Neuron (in vitro differentiated cells): ENCODE results near the gene ASS1.

ENCODE experiments used
- H2AFZ ChIP-seq: one replicate; pipeline ENCODE4 v1.6.1; 2013; ENCODE audit warnings: low read depth, mild to moderate bottlenecking, inconsistent platforms, low read length, moderate library complexity
- H3K27me3 ChIP-seq: one replicate; pipeline ENCODE4 v1.6.1; 2013; ENCODE audit warnings: low read length; ENCODE audit not compliant: insufficient read depth
- H3K36me3 ChIP-seq: one replicate; pipeline ENCODE4 v1.6.1; 2013; ENCODE audit warnings: low read length; ENCODE audit not compliant: insufficient read depth
- H3K4me1 ChIP-seq: one replicate; pipeline ENCODE4 v1.6.1; 2013; ENCODE audit warnings: low read length; ENCODE audit not compliant: insufficient read depth
- H3K4me3 ChIP-seq: 2 replicates; pipeline ENCODE4 v1.5.1; 2013; ENCODE audit warnings: mild to moderate bottlenecking, low read length, moderate library complexity
- H3K9me3 ChIP-seq: one replicate; pipeline ENCODE4 v1.6.1; 2013; ENCODE audit warnings: low read length

The ASS1 gene

DNA sequence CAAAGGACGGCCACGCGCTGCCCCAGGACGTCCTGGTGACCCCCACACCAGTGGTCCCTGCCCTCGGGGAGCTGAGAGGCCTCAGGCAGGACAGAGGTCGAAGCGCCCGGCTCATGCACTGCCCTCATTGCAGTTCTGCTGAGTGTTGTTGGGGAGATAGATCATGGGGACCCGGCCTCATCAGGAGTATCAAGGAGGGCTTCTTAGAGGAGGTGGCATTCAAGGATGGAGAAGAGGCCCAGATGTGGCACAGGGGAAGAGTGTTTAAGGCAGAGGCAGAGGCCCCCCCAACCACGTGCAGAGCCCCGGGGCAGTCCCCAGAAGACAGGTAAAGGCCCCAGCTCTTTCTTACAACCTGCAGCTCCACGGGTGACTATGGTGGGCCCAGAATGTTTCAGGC lies 26.2 kb downstream of the ASS1 start:
- no peak overlapping the region for H2AFZ ChIP-seq
- no peak overlapping the region for H3K4me3 ChIP-seq
- H3K9me3 ChIP-seq, result no peaks in the 10 kb centered on the region
- H3K36me3 ChIP-seq, result no peaks in the 10 kb centered on the region
- peaks cover 6% of the 10 kb centered on the region for H3K27me3 ChIP-seq
- peaks cover 53% of the 10 kb centered on the region for H3K4me1 ChIP-seq

DNA sequence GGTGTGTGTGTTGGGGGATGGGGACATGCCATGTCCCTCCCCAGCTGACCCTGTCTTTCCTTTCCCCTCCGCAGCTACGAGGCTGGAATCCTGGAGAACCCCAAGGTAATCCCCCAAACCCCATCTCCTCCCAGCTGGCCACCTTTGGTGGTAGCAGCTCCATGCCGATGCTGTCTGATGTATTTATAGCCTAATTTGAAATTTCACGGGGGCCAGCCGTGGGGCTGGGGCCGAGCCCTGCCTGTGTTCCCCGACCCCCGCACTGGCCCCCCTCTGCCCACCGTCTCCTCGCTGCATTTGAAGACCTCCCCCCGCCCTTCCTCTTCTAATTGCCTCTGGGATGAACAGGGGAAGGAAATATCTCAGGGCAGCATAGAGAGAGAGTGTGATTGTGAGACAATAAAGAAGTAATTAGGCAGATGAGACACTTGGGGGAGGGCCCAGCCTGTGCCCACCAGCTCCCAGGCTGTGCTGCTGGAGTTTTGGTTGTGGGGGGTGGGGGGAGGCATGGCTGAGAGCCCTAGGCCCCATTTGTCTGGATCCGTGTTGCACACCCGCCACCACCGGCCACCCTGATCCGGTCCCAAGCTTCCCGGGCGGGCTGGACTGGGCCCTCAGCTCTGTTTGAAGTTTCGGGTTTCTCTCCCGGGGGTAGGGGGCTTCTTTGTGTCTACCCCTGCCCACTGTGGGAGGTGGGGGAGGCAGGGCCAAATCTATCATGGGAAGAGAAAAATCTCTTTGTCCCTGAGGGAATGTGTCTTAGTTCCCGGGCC lies 26.8 kb downstream of the ASS1 start:
- Histone ChIP-seq H3K4me1 (peaks cover 53% of the 10 kb centered on the region), H3K27me3 (peaks cover 9% of the 10 kb centered on the region), H3K4me3 (no peak overlapping the region), H2AFZ (no peak overlapping the region), H3K36me3 (no peaks in the 10 kb centered on the region), H3K9me3 (no peaks in the 10 kb centered on the region)

DNA sequence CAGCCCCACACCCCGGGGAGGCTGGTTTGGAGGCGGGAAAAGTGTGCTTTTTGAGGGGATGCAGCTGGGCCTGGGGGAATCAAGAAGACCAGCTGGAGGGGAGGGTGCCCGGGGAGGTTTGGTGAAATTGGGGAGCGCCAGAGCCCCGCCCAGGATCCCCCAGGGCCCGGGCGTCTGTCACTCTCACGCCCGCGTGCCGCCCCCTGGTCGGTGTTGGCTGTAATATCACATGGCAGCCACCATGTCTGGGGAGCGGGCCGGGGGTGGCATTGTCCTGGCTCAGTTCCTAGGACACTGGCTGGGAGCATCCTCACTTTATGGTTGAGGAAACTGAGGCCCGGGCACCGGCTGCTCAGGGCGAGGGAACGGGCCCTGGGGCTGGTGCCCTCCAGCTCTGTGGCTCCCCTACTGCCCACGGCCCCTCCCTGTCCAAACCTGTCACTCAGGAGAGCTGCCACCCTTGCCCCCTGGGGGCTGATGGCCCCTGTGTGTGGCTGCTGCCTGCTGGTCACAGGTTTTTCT lies 27.5 kb downstream of the ASS1 start:
- Histone ChIP-seq H2AFZ (no peak overlapping the region), H3K4me1 (peaks cover 49% of the 10 kb centered on the region)

DNA sequence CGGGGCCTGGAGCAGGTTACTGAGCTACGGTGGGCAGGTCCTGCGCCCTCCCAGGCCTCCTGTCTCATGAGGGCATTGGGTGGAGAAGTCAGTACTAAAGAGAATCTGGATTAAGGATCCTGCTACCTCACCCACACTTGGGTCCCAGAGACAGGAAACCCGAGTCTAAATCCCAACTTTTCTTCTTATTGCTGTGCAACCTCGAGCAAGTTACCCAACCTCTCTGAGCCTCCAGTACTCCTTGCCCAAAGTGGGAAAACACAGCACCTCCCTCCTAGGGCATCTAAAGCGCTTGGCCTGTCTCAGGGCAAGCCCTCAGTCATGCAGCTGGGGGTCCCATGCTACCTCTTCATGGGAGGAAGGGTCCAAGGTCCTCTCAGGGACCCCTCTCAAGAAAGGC lies 28.2 kb downstream of the ASS1 start:
- Histone ChIP-seq H2AFZ (no peak overlapping the region), H3K27me3 (peaks cover 9% of the 10 kb centered on the region), H3K4me1 (peaks cover 49% of the 10 kb centered on the region), H3K4me3 (no peak overlapping the region), H3K36me3 (no peaks in the 10 kb centered on the region), H3K9me3 (no peaks in the 10 kb centered on the region)

More for the DNA sequence above, 27.5 kb downstream of the ASS1 start:
- no peak overlapping the region for H3K4me3 ChIP-seq
- no peaks in the 10 kb centered on the region for H3K9me3 ChIP-seq
- H3K36me3 ChIP-seq, result no peaks in the 10 kb centered on the region
- H3K27me3 ChIP-seq, result peaks cover 10% of the 10 kb centered on the region

DNA sequence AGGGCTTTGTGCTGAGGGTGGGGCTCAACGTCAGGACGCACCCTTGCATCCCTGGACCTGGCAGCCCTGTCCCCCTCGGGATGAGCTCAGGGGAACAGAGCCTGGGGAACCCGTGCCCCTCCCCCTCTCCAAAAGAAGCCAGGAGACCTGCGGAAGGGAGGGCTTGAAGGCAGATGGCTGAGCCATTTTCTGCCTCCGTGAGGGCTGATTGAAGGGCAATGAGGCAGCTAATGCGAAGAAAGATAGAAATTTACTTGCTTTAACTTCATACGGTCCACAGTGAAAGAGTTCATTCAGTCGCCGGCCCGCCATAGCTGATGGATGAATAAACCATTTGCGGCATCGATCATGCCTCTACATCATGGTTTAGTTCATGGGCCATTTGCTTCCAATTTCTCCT lies 28.8 kb downstream of the ASS1 start:
- Histone ChIP-seq H3K27me3 (peaks cover 6% of the 10 kb centered on the region), H3K4me3 (no peak overlapping the region), H3K9me3 (no peaks in the 10 kb centered on the region), H3K4me1 (peaks cover 53% of the 10 kb centered on the region), H3K36me3 (no peaks in the 10 kb centered on the region), H2AFZ (no peak overlapping the region)

DNA sequence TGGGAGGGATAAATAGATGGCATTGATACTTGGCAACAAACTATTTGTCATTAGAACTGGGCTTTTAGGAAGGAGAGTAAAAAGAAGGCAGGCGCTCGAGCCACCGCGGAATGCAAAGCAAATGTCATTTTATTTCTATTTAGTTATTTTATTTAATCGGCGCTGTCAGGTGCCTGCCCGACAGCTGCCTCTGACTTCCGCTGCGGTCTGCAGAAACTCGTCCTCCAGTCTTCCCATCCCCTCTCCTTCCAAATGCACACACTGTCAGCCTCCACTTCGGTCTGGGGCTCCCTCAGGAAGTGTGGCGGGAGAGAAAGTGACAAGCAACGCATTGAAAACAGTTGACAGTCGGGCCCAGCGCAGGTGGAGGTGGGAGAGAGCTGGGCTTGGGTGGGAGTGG lies 29.3 kb downstream of the ASS1 start:
- H3K4me1 ChIP-seq, result peaks cover 53% of the 10 kb centered on the region
- H3K9me3 ChIP-seq, result no peaks in the 10 kb centered on the region
- H2AFZ ChIP-seq, result no peak overlapping the region
- H3K36me3 ChIP-seq, result no peaks in the 10 kb centered on the region
- peaks cover 6% of the 10 kb centered on the region for H3K27me3 ChIP-seq
- no peak overlapping the region for H3K4me3 ChIP-seq

DNA sequence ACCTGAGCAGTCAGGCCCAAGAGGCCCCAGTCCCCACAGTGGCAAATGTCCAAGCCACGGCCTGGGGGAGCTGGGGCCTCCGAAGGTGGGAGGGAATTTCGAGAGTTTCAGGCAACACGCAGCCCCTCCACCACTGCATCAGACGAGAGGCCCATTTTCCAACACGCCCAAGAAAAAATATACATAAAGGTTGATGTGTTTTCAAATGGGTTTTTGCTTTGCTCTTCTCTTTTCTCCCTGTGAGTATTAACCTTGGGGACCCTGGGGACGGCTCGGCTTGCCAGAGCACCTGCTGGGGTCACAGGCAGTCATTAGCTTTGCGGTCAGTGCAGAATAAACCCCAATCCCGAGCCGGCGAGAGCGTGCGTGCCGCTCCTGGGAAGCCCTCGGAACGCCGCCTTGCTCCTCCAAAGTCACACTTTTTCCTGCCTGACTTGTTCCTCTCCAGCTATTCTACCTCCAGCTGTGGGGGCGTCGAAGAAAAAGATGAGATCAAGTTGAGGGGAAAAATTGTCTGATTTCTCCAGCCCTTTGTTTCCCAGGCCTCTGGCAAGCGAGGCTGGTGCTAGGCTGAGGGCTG lies 31.5 kb downstream of the ASS1 start:
- Histone ChIP-seq H3K9me3 (no peaks in the 10 kb centered on the region), H2AFZ (no peak overlapping the region), H3K4me1 (peaks cover 57% of the 10 kb centered on the region), H3K4me3 (no peak overlapping the region), H3K36me3 (no peaks in the 10 kb centered on the region), H3K27me3 (peaks cover 6% of the 10 kb centered on the region)

DNA sequence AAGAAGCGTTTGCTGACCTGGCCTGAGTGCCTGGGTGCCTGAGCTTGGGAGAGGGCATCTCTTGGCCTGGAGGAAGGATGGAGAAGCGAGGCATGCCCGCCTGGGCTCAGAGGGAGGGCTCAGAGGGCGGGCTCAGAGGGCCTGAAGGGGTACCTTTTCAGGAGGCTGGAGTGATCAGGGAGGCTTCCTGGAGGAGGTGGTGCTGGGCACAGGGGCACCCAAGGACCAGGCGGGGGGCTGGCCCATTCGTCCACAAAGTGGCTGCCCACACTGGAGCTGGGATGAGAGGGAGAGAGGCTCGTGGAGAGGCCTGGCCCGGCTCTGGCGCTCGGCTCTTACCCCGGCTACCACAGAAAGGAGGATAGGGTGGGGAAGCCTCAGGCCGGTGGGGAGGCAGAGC lies 32.8 kb downstream of the ASS1 start:
- no peaks in the 10 kb centered on the region for H3K9me3 ChIP-seq
- peaks cover 49% of the 10 kb centered on the region for H3K4me1 ChIP-seq
- H3K4me3 ChIP-seq, result no peak overlapping the region
- no peak overlapping the region for H2AFZ ChIP-seq
- H3K36me3 ChIP-seq, result no peaks in the 10 kb centered on the region
- peaks cover 16% of the 10 kb centered on the region for H3K27me3 ChIP-seq

DNA sequence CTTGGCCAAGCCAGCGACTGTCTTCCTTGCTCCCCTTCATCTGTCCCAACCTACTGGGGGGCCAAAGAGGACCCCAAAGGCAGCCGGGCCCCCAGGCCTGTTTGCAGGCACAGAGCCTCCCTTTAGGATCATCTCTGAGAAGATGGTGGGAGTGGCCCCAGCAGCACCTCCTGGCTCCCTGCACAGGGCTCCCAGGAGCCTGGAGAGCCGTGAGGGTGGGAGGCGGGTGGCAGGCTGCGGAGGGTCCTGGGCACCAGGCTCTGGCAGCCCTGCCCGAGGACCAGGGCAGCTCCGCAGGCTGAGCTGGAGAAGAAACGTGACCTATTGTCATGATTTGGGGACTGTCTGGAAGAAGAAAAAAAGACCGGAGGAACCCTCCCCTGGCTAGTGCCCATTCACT lies 33.4 kb downstream of the ASS1 start:
- Histone ChIP-seq H3K4me1 (peaks cover 48% of the 10 kb centered on the region), H3K9me3 (no peaks in the 10 kb centered on the region)

DNA sequence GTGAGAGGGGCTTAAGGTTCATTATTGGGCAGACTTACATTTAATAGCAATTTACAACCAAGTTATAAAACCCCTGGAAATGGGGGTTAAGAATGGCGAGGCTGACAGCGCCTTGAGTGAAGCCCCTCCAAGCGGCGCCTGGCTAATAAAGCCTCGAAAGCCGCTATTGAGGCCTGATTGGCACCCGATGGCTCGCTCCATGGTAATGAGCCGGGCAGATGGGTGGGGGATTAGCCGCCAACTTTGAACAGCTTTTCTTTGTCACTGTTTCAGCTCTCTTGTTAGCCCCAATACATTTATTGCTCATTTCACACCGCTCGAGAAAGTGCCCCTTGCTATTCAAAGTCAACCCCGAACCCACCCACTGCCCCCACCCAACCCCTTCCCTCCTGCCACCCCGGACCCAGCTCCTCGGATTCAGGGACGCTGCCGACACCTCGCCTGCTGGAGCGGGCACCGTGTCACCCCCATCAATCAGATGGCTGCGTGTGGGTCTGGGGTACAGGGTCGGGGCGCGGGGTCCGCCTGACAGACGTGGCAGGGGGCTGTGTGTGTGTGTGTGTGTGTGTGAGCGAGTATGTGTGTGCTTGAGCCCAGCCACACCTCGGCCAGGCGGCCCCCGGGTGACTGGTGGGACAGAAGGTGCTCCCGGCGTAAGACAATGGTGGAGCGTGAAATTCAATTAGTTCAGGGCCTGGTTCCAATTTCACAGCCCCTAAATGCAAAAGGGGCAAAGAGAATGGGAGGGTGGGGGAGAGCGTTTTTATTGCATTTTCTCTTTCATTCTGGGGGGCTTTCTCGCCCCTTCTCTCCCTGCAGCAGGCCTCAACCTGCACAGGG lies 34.2 kb downstream of the ASS1 start:
- Histone ChIP-seq H3K4me1 (peaks cover 52% of the 10 kb centered on the region), H3K4me3 (no peak overlapping the region), H2AFZ (no peak overlapping the region), H3K36me3 (no peaks in the 10 kb centered on the region), H3K9me3 (no peaks in the 10 kb centered on the region), H3K27me3 (peaks cover 22% of the 10 kb centered on the region)

More for the DNA sequence above, 33.4 kb downstream of the ASS1 start:
- Histone ChIP-seq H3K27me3 (peaks cover 17% of the 10 kb centered on the region), H3K36me3 (no peaks in the 10 kb centered on the region), H3K4me3 (no peak overlapping the region), H2AFZ (no peak overlapping the region)

DNA sequence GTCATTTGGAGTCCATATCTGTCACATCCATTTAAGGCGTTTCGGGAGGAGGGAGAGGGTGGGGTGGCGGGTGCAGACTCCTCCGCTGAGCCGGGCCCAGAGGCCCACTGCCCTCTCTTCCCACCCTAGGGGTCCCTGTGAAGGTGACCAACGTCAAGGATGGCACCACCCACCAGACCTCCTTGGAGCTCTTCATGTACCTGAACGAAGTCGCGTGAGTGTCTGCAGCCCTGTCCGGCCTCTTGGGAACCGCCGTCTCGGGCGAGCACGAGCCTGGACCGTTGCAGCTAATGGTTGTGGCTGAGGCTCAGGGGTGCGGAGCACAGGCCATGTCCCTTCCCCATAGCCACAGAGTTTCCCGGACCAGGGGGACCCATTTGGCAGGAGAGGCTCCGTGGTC lies 34.8 kb downstream of the ASS1 start:
- H3K36me3 ChIP-seq, result no peaks in the 10 kb centered on the region
- H2AFZ ChIP-seq, result no peak overlapping the region
- peaks cover 52% of the 10 kb centered on the region for H3K4me1 ChIP-seq
- no peaks in the 10 kb centered on the region for H3K9me3 ChIP-seq
- no peak overlapping the region for H3K4me3 ChIP-seq
- peaks cover 24% of the 10 kb centered on the region for H3K27me3 ChIP-seq

DNA sequence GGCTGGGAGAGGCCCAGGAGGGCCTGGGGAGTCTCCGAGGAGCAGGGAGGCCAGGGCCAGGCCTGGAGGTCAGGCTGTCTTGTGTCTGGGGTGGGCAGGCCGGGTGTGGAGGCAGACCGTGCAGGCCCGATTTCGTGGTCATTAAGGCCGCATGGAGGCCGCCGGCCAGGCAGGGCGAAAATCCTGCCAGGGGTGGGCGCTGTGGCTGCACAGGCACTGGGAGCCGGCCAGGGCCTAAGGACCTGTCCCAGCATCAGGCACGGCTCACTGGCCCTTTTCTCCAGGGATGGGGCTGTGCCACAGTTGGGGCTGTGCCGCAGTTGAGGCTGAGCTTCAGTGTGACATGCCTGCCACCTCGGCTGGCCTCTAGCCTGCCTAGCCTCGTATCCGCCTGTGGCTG lies 35.9 kb downstream of the ASS1 start:
- Histone ChIP-seq H3K4me3 (no peak overlapping the region), H3K27me3 (peaks cover 30% of the 10 kb centered on the region), H3K9me3 (no peaks in the 10 kb centered on the region), H2AFZ (no peak overlapping the region), H3K4me1 (peaks cover 48% of the 10 kb centered on the region), H3K36me3 (no peaks in the 10 kb centered on the region)

DNA sequence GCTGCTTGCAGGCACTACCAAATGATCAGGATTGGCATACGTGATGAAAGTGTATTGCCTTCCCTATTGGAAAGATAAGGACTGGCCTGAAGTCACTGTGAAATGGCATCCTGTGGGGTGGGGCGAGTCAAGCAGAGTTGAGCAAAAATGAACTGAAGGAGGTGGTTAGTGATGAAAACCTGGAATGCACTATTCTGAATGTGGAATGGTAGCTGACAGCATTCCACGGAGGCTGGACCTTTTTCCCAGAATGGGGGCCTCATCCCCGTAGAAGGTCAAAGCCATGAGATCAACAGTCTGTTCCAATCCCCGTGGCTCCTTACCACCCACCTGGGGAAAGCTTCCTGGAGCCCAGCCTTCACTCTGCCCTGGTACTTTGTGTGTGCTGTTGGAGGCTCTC lies 37.7 kb downstream of the ASS1 start:
- H2AFZ ChIP-seq, result no peak overlapping the region
- H3K27me3 ChIP-seq, result peaks cover 27% of the 10 kb centered on the region
- H3K4me3 ChIP-seq, result no peak overlapping the region
- peaks cover 38% of the 10 kb centered on the region for H3K4me1 ChIP-seq
- no peaks in the 10 kb centered on the region for H3K9me3 ChIP-seq
- no peaks in the 10 kb centered on the region for H3K36me3 ChIP-seq
